GM21526 (cell line): ENCODE results near the gene DGCR6L.
"Not testable (repeated sequence)": the region's sequence is repeated elsewhere in the genome, so short reads cannot be mapped to it uniquely, and the experiment has no call there.

ENCODE experiments used
- ATAC-seq: cut with Tn5 transposase; IDR thresholded peaks from one replicate; pipeline ENCODE4 v1.9.1; 2021; ENCODE audit warnings: moderate library complexity; ENCODE audit not compliant: unreplicated experiment, low FRiP score

DGCR6L gene

GRCh38 chr22:20265772-20266666, 53.8 kb downstream of the DGCR6L start:
- not testable (repeated sequence) for ATAC-seq

DNA sequence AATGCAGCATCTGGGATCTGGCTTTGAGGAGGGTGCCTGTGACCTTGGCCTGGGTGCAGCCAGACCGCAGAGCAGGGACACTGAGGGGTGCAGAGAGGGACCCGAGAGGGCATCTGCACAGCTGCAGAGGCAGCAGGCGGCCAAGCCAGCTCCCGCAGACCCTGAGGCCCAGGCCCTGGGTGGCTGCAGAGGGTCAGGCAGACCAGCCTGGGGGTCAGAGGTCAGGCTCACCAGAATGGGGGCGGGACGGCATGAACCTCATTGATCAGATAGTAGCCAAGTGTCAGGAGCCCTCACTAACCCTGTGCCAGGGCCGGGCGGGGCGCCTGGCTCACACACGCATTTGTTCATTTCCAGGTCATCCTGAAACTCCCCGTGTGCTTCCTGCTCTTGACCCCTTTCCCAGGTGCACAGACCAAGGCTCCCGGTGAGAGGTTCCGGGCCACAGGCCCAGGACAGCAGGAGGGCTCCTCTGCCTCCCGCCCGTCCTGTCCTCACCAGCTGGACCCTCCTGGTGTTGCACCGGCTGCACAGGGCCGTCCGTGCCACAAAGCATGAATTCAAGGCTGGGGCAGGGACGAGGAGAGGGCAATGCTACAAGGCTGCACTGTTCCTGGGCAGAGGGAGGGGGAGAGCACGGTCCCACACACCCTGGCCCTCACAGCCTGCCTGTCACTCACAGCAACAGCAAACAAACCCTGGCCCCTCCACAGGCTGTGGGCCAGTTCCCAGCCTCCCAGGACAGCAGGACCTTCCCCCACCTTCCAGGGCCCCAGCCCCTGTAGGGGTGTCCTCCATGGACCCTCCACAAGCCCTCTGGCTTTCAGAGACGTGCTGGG, 55.0 kb downstream of the DGCR6L start:
- no peak for ATAC-seq
